ENCODE measurements around the gene IL17REL.

IL17REL gene

GRCh38 chr22:49969751-49970527 is 42.6 kb downstream of the IL17REL start:
- no peak for DNase-seq

GRCh38 chr22:49968831-49969661 is 43.5 kb downstream of the IL17REL start:
- DNase-seq: peak in 4 of 51 donors; percentile 16 to 30 (median 22)

- peak in 1 of 51 donors; percentile 23 for DNase-seq
Observed at GRCh38 chr22:49968313-49968830, 44.2 kb downstream of the IL17REL start.

- DNase-seq: peak in 32 of 51 donors; percentile 35 to 83 (median 60)
Observed at GRCh38 chr22:49967706-49968208, 44.8 kb downstream of the IL17REL start.

- DNase-seq: peak in 2 of 51 donors; percentile 17 to 54
Observed at GRCh38 chr22:49966774-49967705, 45.5 kb downstream of the IL17REL start.

- DNase-seq: no peak
Observed at GRCh38 chr22:49966041-49966773, 46.4 kb downstream of the IL17REL start.

- no peak for DNase-seq
Observed at GRCh38 chr22:49965091-49966040, 47.2 kb downstream of the IL17REL start.

- DNase-seq: no peak
Observed at GRCh38 chr22:49964136-49965090, 48.2 kb downstream of the IL17REL start.

- DNase-seq: no peak
Observed at GRCh38 chr22:49963647-49964026, 48.9 kb downstream of the IL17REL start.

GRCh38 chr22:49962751-49963646 is 49.6 kb downstream of the IL17REL start:
- DNase-seq: no peak

GRCh38 chr22:49962012-49962750 is 50.4 kb downstream of the IL17REL start:
- peak in 46 of 51 donors; percentile 32 to 85 (median 63) for DNase-seq

- DNase-seq: no peak
Observed at GRCh38 chr22:49961601-49962011, 51.0 kb downstream of the IL17REL start.

GRCh38 chr22:49961005-49961600 is 51.5 kb downstream of the IL17REL start:
- peak in 3 of 51 donors; percentile 29 to 50 (median 46) for DNase-seq

- peak; percentile 66 to 96 (median 89) for DNase-seq
Observed at GRCh38 chr22:49960159-49961004, 52.2 kb downstream of the IL17REL start, which contains the start of gene PIM3. TSS of gene PIM3 (plus strand) at chr22:49960772. CDS start at chr22:49960948, 176 bp downstream.

Measured in hypothalamus (tissue), 51 donors.